Measurements from ENCODE around the gene IPO11.

GRCh38 chr5:62483556-62483955 lies 71.0 kb downstream of the IPO11 start:
- no peak for TF ChIP-seq CTCF (IDR thresholded peaks at IDR 0.05; ENCODE audit: low read depth, low read length, missing input control)
- TF ChIP-seq JUND (IDR thresholded peaks at IDR 0.05), result no peak
- no peak for TF ChIP-seq ZBTB33 (IDR thresholded peaks at IDR 0.05)
- TF ChIP-seq TAF1 (conservative IDR thresholded peaks at IDR 0.05), result no peak
- no peak for TF ChIP-seq REST (IDR thresholded peaks at IDR 0.05)
- no peak for TF ChIP-seq SP1 (IDR thresholded peaks at IDR 0.05)
- TF ChIP-seq EGR1 (IDR thresholded peaks at IDR 0.05; ENCODE audit: low read depth in 2 of 2), result no peak
- no peak for TF ChIP-seq GABPA (IDR thresholded peaks at IDR 0.05 in 1 of 2, conservative IDR thresholded peaks at IDR 0.05 in 1 of 2)
- TF ChIP-seq RAD21 (IDR thresholded peaks at IDR 0.05), result no peak
- no peak for TF ChIP-seq YY1 (IDR thresholded peaks at IDR 0.05)
- TF ChIP-seq HNF4G (IDR thresholded peaks at IDR 0.05), result no peak
- no peak for TF ChIP-seq MAX (IDR thresholded peaks at IDR 0.05)

Data from liver (tissue), 3 donors.